ENCODE results near the gene NIT1. TPM values are rescaled to one million over a fixed set of nuclear protein-coding genes. Genes with fewer than 3 reads are reported as not detected.

Gene NIT1
- total RNA-seq, 2 experiments from 2014 or later, result 36.4 to 40.9 TPM

- Mint-ChIP-seq H3K27ac (no peak overlapping the region), H3K27me3 (no peaks in the 10 kb centered on the region), H3K36me3 (no peaks in the 10 kb centered on the region), H3K9me3 (ENCODE audit: low read depth) (no peaks in the 10 kb centered on the region), H3K4me1 (peaks cover 12% of the 10 kb centered on the region), H3K4me3 (no peak overlapping the region)
- DNase-seq, result no peak
- ATAC-seq, result no peak
- CTCF ChIA-PET, result interaction anchor here (0.8 to 2.6 kb wide), 4 partner anchors 8 to 38 kb away, joined by 3 to 15 read pairs (median 4); partner anchors contain the start of genes KLHDC9 and NECTIN4
These were observed 38.3 kb upstream of the NIT1 start for GRCh38 chr1:161079436-161080110.

GRCh38 chr1:161080441-161081405, 37.2 kb upstream of the NIT1 start:
- Mint-ChIP-seq H3K4me3 (no peak overlapping the region), H3K27ac (no peak overlapping the region), H3K4me1 (peaks cover 12% of the 10 kb centered on the region), H3K27me3 (no peaks in the 10 kb centered on the region), H3K9me3 (ENCODE audit: low read depth) (no peaks in the 10 kb centered on the region), H3K36me3 (no peaks in the 10 kb centered on the region)
- DNase-seq (no peak), ATAC-seq (no peak)
- CTCF ChIA-PET, result interaction anchor here (0.8 to 3.2 kb wide), 3 partner anchors 9 to 10 kb away, joined by 3 to 12 read pairs (median 3); no protein-coding TSS in a partner anchor

GRCh38 chr1:161081519-161081918, 36.4 kb upstream of the NIT1 start:
- CTCF ChIA-PET, result interaction anchor here (1.4 to 3.2 kb wide), 2 partner anchors 9 to 10 kb away, joined by 3 to 12 read pairs; no protein-coding TSS in a partner anchor
- ATAC-seq (no peak), DNase-seq (no peak)
- H3K4me1 Mint-ChIP-seq, result peaks cover 12% of the 10 kb centered on the region
- H3K4me3 Mint-ChIP-seq, result no peak overlapping the region
- no peaks in the 10 kb centered on the region for H3K36me3 Mint-ChIP-seq
- no peak overlapping the region for H3K27ac Mint-ChIP-seq
- no peaks in the 10 kb centered on the region for H3K27me3 Mint-ChIP-seq
- no peaks in the 10 kb centered on the region for H3K9me3 Mint-ChIP-seq (ENCODE audit: low read depth)

GRCh38 chr1:161082483-161082882, 35.4 kb upstream of the NIT1 start:
- H3K27ac Mint-ChIP-seq, result no peak overlapping the region
- DNase-seq (no peak), ATAC-seq (no peak)
- no peaks in the 10 kb centered on the region for H3K36me3 Mint-ChIP-seq
- peaks cover 12% of the 10 kb centered on the region for H3K4me1 Mint-ChIP-seq
- no peak overlapping the region for H3K4me3 Mint-ChIP-seq
- no peaks in the 10 kb centered on the region for H3K9me3 Mint-ChIP-seq (ENCODE audit: low read depth)
- CTCF ChIA-PET, result interaction anchor here (2.2 to 3.2 kb wide), 2 partner anchors 11 to 14 kb away, joined by 5 to 12 read pairs; no protein-coding TSS in a partner anchor
- no peaks in the 10 kb centered on the region for H3K27me3 Mint-ChIP-seq

DNA sequence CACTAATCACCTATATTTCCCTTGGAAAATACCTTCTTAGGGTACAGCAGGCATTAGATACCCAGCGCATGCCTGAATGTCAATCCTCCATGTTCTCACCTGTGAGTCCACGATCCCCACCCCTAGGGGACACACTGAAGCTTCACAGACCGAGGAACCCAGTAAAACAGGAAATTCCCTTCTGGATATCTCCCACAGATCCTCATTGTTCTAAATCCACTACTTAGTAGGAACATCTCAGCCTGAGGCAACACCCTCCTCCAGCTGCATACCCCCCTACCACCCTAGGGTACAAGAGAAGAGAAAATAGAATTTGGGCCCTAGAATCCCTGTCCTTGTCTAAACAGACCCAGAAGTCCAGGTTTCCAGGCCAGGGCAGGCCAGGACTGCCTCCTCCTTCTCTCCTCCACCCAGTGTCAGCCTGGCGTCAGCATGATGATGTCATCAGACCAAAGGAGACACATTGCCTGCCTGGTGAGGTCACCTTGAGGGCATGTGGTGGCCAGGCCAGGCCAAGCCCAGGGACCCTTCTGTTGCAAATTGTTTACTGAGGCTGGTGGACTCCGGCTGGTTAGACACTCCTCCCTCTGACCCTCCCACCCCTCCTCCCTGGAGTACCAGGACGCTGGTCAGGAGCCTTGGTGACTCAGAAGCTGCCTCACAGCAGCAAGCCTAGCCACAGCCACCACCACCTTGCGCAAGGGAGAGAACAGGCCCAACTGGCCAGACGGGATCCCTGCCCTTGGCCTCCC, 34.7 kb upstream of the NIT1 start:
- Mint-ChIP-seq H3K36me3 (no peaks in the 10 kb centered on the region), H3K9me3 (ENCODE audit: low read depth) (no peaks in the 10 kb centered on the region), H3K4me1 (peaks cover 12% of the 10 kb centered on the region), H3K27ac (no peak overlapping the region), H3K4me3 (no peak overlapping the region), H3K27me3 (no peaks in the 10 kb centered on the region)
- ATAC-seq, result no peak
- CTCF ChIA-PET, result interaction anchor here (2.2 to 4.8 kb wide), 3 partner anchors 12 to 14 kb away, joined by 5 to 22 read pairs (median 12); partner anchors contain the start of gene KLHDC9
- DNase-seq, result no peak

DNA sequence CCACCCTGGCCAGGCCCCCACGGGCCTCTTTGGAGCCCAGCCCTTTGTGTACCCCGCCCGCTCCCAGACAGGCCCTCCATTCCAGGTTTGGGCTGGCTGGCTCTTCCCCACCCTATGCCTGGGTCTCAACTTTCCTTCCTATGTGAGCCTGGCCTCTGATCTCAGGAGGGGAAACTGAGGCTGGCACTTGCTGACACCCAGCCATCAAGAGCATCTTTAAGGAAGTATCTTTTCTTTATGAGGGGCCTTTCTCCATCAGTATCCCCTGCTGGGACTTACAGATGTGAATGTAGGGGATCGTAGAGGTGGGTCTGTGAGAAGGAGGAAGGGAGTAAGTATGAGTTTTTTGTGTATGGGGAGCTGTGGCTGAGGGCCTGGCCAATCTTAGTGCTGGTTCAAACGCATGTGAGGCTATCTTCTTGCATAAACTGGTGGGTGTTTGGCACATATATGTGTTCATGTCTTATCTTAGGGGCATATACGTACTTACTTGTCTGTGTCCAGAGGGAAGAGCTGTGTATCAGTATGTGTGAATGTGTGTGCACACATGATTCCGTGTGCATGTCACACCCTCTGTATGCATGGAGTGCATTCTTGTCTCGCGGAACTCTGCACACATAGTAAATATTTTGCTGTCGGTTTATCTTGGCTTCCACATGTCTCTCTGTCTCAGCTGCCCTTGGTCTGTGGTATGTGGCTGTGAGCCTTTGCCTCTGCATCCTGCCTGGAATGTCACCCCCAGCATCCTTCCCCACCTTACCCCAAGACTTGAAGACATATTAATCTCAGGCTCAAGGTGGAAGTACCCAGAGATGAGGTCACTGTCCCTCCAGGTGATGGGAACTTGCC, 33.9 kb upstream of the NIT1 start:
- H3K4me3 Mint-ChIP-seq, result no peak overlapping the region
- peaks cover 12% of the 10 kb centered on the region for H3K4me1 Mint-ChIP-seq
- ATAC-seq (no peak), DNase-seq (no peak)
- CTCF ChIA-PET, result interaction anchor here (2.2 to 4.8 kb wide), 3 partner anchors 12 to 15 kb away, joined by 5 to 22 read pairs (median 12); partner anchors contain the start of gene KLHDC9
- H3K27me3 Mint-ChIP-seq, result no peaks in the 10 kb centered on the region
- H3K9me3 Mint-ChIP-seq (ENCODE audit: low read depth), result no peaks in the 10 kb centered on the region
- H3K27ac Mint-ChIP-seq, result no peak overlapping the region
- H3K36me3 Mint-ChIP-seq, result no peaks in the 10 kb centered on the region

GRCh38 chr1:161084597-161084988, 33.3 kb upstream of the NIT1 start:
- no peak overlapping the region for H3K4me3 Mint-ChIP-seq
- H3K9me3 Mint-ChIP-seq (ENCODE audit: low read depth), result no peaks in the 10 kb centered on the region
- H3K27ac Mint-ChIP-seq, result no peak overlapping the region
- CTCF ChIA-PET, result interaction anchor here (4.8 kb wide), 1 partner anchor 13 kb away, joined by 22 read pairs; the partner anchor contains the start of gene KLHDC9
- no peak for DNase-seq
- ATAC-seq, result no peak
- peaks cover 9% of the 10 kb centered on the region for H3K4me1 Mint-ChIP-seq
- H3K27me3 Mint-ChIP-seq, result no peaks in the 10 kb centered on the region
- no peaks in the 10 kb centered on the region for H3K36me3 Mint-ChIP-seq

GRCh38 chr1:161085165-161085564, 32.7 kb upstream of the NIT1 start:
- peaks cover 3% of the 10 kb centered on the region for H3K4me1 Mint-ChIP-seq
- DNase-seq, result no peak
- no peak overlapping the region for H3K27ac Mint-ChIP-seq
- ATAC-seq, result no peak
- CTCF ChIA-PET, result interaction anchor here (1.7 to 4.8 kb wide), 2 partner anchors 12 to 15 kb away, joined by 6 to 22 read pairs; partner anchors contain the start of genes ARHGAP30 and KLHDC9
- H3K4me3 Mint-ChIP-seq, result no peak overlapping the region
- no peaks in the 10 kb centered on the region for H3K27me3 Mint-ChIP-seq
- no peaks in the 10 kb centered on the region for H3K9me3 Mint-ChIP-seq (ENCODE audit: low read depth)
- H3K36me3 Mint-ChIP-seq, result no peaks in the 10 kb centered on the region

- Mint-ChIP-seq H3K4me3 (no peak overlapping the region), H3K9me3 (ENCODE audit: low read depth) (no peaks in the 10 kb centered on the region), H3K36me3 (no peaks in the 10 kb centered on the region), H3K27me3 (no peaks in the 10 kb centered on the region), H3K4me1 (peaks cover 9% of the 10 kb centered on the region), H3K27ac (no peak overlapping the region)
- CTCF ChIA-PET, result interaction anchor here (1.2 to 4.8 kb wide), 3 partner anchors 11 to 16 kb away, joined by 3 to 22 read pairs (median 6); partner anchors contain the start of genes ARHGAP30 and KLHDC9
- no peak for DNase-seq
- ATAC-seq, result no peak
These were observed 31.4 kb upstream of the NIT1 start for GRCh38 chr1:161086457-161086856.

- Mint-ChIP-seq H3K4me3 (no peak overlapping the region), H3K27ac (no peak overlapping the region), H3K4me1 (peaks cover 22% of the 10 kb centered on the region)
These were observed 29.3 kb upstream of the NIT1 start for GRCh38 chr1:161088587-161089110.

DNA sequence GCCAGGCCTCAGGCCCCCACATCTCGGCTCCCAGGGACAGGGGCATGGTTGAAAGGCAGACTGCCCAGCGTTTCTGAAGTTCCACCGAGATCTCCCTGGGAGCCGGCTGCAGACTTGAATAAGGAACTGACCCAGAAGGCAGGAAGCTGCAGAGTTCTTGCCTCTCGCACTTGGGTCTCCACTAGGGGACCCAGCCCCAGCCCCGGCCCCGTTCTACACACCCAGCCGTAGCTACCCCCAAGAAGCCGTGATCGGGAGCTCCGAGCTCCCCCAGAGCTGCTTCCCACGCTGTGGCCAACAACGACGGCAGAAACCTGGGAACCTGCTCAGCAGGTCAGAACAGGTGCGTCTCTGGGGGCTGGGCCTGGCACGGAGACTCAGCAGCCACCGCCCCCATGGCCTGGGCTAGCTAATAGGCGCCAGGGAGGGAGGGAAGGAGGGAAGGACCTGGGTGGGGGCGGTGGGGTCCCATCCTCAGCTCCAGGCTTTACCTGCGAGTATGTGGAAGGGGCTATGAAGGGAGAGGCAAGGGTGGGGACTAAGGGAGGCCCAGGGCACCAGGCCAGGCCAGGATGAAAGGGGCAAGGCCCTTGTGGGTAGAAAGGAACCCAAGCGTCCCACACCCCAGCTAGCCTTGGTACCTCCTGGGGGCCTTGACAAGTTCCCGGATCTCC, 28.5 kb upstream of the NIT1 start, which contains the start of gene NECTIN4:
TSS of gene NECTIN4 (minus strand) at position 308 of the 674 bp plus-strand sequence. CDS start at position 46, 262 bp downstream.
- no peak for DNase-seq
- Mint-ChIP-seq H3K27me3 (no peaks in the 10 kb centered on the region), H3K4me3 (no peak within 1 kb of the TSS), H3K4me1 (peaks cover 22% of the 10 kb centered on the region), H3K36me3 (no peaks in the 10 kb centered on the region), H3K9me3 (ENCODE audit: low read depth) (no peaks in the 10 kb centered on the region), H3K27ac (no peak within 1 kb of the TSS)
- ATAC-seq, result no peak
- CTCF ChIA-PET, result interaction anchor here (0.7 to 2.0 kb wide), 3 partner anchors 8 to 21 kb away, joined by 3 to 4 read pairs (median 4); partner anchors contain the start of gene KLHDC9

More at GRCh38 chr1:161088587-161089110, 29.3 kb upstream of the NIT1 start:
- no peaks in the 10 kb centered on the region for H3K9me3 Mint-ChIP-seq (ENCODE audit: low read depth)
- CTCF ChIA-PET, result interaction anchor here (0.6 to 2.0 kb wide), 3 partner anchors 9 to 54 kb away, joined by 3 to 4 read pairs (median 4); partner anchors contain the start of gene KLHDC9
- ATAC-seq (no peak), DNase-seq (no peak)
- no peaks in the 10 kb centered on the region for H3K27me3 Mint-ChIP-seq
- H3K36me3 Mint-ChIP-seq, result no peaks in the 10 kb centered on the region
